GM19328 (cell line): Measurements from ENCODE around the gene ARHGAP18.

Experiments used
- ATAC-seq: cut with Tn5 transposase; IDR thresholded peaks from one replicate; pipeline ENCODE4 v1.9.1; 2021; ENCODE audit warnings: mild to moderate bottlenecking, moderate library complexity; ENCODE audit not compliant: unreplicated experiment

The ARHGAP18 gene

GRCh38 chr6:129623008-129623732, 86.8 kb downstream of the ARHGAP18 start:
- ATAC-seq, result no peak

- no peak for ATAC-seq
Observed at GRCh38 chr6:129621252-129621651, 88.7 kb downstream of the ARHGAP18 start.

- no peak for ATAC-seq
Observed at GRCh38 chr6:129620234-129620610, 89.8 kb downstream of the ARHGAP18 start.

- no peak for ATAC-seq
Observed at GRCh38 chr6:129619579-129620233, 90.3 kb downstream of the ARHGAP18 start.

GRCh38 chr6:129617986-129618385, 92.0 kb downstream of the ARHGAP18 start:
- no peak for ATAC-seq

- no peak for ATAC-seq
Observed at GRCh38 chr6:129615496-129615895, 94.5 kb downstream of the ARHGAP18 start.

- ATAC-seq, result no peak
Observed at GRCh38 chr6:129615020-129615419, 95.0 kb downstream of the ARHGAP18 start.

GRCh38 chr6:129614464-129614863, 95.5 kb downstream of the ARHGAP18 start:
- no peak for ATAC-seq

GRCh38 chr6:129612440-129612839, 97.5 kb downstream of the ARHGAP18 start:
- ATAC-seq, result no peak

GRCh38 chr6:129609635-129610034, 100.3 kb downstream of the ARHGAP18 start:
- ATAC-seq, result no peak

- ATAC-seq, result no peak
Observed at GRCh38 chr6:129608886-129609537, 101.0 kb downstream of the ARHGAP18 start.

- no peak for ATAC-seq
Observed at GRCh38 chr6:129607581-129608186, 102.3 kb downstream of the ARHGAP18 start.

- no peak for ATAC-seq
Observed at GRCh38 chr6:129606664-129607063, 103.3 kb downstream of the ARHGAP18 start.

GRCh38 chr6:129605967-129606366, 104.0 kb downstream of the ARHGAP18 start:
- no peak for ATAC-seq

- ATAC-seq, result no peak
Observed at GRCh38 chr6:129605095-129605494, 104.9 kb downstream of the ARHGAP18 start.

GRCh38 chr6:129604321-129604720, 105.7 kb downstream of the ARHGAP18 start:
- ATAC-seq, result no peak

GRCh38 chr6:129603741-129604140, 106.2 kb downstream of the ARHGAP18 start:
- no peak for ATAC-seq

GRCh38 chr6:129601323-129601722, 108.7 kb downstream of the ARHGAP18 start:
- ATAC-seq, result no peak

- no peak for ATAC-seq
Observed at GRCh38 chr6:129599467-129599866, 110.5 kb downstream of the ARHGAP18 start.

GRCh38 chr6:129598244-129599187, 111.5 kb downstream of the ARHGAP18 start:
- peak; percentile 50 for ATAC-seq
